CD4-positive, alpha-beta T cell treated with Interleukin-12 subunit alpha and Interleukin-12 subunit beta, for 1 hour (primary cell): ENCODE measurements around the gene LIX1L.

ENCODE experiments used
- DNase-seq: peaks from one replicate; pipeline ENCODE4 v3.0.0-alpha.2; 2020

The LIX1L gene

DNA sequence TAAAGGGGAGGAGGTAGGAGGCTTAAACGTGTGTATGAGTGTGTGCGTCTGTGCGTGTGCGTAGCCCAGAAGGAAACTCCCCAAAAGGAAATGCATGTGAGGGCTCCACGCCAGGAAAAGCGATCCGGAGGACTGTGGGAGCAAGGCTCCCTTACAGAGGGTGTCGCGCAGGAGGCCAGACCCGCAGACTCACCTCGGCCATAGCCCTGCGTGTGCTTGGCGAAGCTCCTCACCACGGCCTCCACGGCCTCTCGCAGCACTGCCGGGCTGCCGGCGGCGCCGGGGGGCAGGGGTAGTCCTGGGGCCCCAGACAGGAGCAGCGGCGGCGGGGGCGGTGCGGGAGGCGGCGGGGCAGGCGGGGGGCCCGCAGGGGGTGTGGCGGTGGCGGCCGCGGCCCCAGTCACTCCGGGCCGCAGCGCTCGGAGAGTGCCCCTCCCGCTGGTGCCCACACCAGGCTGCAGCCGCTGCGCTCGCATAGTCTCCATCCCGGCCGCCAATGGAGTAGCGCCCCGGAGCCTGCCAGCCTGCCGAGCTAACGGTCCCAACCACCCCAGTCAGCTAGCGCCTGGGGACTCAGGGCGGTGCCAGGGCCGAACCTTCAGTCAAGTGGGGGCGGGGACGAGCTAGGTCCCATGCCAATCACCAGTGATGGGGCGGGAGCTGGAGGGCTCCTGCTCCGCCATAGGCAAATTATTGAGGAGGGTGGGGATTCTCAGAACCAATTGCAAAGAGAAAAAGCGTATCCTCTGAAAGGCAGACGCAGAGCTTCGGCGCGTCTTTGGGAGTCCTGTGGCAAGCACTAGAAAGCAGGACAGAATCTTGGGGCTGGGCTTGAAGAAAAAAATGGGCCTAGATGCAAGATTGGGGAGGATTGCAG, at the start of gene LIX1L:
TSS of gene LIX1L (minus strand) at position 575 of the 877 bp plus-strand sequence. CDS start at position 485, 90 bp downstream.
- DNase-seq = peak; percentile 94

DNA sequence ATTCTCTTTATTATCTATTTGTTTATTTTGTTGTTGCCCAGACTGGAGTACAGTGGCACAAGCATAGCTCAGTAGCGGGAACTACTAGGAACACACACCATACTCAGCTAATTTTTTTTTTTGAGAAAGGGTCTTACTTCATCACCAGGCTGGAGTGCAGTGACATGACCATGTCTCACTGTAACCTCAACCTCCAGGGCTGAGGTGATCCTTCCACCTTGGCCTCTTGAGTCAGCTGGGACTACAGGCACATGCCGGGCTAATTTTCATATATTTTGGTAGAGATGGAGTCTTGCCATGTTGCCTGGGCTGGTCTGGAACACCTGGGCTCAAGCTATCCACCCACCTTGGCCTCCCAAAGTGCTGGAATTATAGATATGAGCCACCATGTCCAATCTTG, 43.9 kb upstream of the LIX1L start:
- no peak for DNase-seq

DNA sequence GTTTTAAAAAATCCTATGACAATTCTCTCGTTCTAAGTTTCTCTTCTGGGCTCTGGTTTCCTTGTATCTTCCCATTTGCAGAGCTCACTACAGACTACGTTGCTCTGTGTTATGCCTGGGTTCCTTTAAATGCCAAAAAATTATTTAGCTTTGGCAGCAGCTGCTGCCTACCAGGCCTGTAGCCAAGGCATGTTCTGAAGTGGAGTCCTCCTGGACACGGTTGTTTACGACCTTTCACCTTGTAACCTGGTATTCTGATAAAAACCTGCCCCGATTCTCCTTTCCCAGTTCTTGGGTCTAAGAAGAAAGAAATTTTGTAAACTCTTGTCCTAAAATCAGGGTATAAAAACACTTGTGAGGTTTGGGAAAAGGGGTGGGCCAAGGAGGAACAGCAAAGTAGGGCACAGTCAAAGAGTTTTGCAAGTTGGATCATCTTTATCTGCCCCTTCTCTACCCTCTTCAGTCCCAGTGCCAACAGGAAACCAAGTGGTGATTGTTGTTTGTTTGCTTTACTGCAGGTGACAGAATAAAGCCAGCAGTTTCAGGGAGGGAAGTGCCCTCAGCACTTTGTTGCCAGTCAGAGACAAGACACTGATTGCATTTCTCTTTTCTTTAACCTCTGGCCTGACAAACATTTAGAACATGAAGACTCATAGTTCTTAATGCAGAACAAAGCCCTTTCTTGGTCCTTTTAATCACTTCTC, 41.7 kb upstream of the LIX1L start:
- DNase-seq = peak; percentile 76

DNA sequence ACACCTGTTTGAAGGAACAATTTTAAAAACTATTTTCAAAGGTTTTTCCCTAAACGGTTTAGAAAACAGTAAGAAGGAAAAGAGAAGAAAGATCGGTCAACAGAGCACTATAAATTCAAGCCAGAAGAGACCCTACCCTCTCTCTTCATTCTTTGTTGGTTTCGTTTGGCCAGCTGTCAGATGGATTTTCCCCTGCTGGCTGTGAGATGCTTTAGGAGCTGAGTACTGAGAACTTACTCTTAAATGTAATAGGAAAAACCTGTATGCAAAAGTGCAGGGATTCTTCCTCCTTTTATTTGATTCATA, 39.9 kb upstream of the LIX1L start:
- no peak for DNase-seq

DNA sequence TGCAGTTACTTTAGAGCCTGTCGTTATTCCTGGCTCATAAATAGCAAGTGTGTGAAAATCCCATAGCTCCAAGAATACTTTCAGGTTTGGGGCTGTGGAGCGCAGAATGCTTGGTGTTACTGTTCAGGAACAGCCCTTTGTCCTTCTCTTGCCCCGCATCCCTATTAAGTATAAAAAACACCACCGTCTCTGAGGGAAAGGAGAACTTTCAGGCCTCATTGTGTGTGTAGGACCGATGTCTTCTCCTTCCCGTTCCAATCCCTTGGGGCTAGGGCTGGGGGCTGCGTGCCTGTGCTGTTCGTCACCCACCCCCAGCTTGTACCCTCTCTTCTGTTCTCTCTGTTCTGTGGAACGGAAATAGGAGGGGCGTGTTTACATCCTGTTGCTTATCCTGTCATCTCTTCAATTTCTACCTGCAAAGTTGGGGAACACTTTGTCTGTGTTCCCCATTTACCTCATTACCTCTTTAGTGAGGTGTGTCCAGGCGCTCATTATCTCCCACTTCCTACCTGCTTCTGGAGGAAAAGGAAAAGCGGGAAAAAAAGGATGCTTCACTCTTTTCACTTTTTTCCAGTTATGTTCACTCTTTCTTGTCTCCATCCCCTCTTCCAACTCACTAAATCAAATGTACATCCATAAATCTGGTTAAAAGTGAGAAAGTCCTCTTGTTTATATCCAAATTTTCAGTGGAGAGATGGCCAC, 39.4 kb upstream of the LIX1L start:
- DNase-seq = peak; percentile 77

DNA sequence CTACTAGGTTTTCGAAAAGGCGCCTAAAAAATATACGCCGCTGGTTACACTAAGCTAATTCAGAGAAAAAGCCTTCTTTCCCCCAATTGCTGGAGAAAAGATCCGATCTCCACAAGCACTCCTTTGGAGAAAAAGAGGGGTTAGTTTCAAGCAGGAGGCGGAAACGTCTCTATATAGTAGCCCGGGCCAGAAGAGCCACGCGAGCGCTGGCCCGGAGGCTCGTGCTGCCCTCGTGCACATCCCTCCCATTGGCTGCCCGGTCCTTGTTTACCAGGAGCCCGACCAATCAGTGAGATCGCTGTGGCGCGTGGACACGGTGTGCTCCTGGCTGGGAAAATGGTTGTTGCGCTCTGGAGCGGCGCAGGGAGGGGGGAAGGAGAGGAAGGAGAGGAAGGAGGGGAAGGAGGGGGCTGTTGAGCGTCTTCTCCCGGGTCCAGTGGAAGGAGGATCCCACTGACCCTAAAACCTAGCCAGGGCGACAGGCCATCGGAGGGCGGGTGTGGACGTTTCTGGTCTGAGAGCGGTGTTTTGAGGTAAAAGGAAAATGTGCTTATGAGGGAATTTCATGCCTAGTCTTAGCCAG, 38.7 kb upstream of the LIX1L start, which contains the start of gene TXNIP:
TSS of gene TXNIP (minus strand) at position 147 of the 583 bp plus-strand sequence. CDS start 313 bp downstream, outside the sequence.
- DNase-seq = peak; percentile 95

DNA sequence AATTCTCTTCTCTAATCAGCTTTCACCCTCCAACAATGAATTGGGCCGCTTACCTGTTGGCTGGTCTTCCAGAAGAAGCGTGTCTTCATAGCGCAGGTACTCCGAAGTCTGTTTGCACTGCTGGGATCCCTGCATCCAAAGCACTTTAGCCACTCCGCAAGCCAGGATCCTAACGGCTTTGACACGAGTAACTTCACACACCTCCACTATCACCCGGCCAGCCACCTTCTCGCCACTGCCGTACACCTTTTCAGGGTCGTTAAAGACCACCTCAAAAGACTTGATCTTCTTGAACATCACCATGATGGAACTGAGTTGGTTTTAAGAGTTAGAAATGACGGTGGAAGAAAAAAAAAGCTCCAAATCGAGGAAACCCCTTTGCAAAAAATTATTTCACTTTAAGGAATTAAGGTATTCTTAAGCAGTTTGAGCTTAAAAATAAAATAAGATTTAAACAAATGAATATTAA, 38.2 kb upstream of the LIX1L start:
- peak; percentile 39 for DNase-seq

DNA sequence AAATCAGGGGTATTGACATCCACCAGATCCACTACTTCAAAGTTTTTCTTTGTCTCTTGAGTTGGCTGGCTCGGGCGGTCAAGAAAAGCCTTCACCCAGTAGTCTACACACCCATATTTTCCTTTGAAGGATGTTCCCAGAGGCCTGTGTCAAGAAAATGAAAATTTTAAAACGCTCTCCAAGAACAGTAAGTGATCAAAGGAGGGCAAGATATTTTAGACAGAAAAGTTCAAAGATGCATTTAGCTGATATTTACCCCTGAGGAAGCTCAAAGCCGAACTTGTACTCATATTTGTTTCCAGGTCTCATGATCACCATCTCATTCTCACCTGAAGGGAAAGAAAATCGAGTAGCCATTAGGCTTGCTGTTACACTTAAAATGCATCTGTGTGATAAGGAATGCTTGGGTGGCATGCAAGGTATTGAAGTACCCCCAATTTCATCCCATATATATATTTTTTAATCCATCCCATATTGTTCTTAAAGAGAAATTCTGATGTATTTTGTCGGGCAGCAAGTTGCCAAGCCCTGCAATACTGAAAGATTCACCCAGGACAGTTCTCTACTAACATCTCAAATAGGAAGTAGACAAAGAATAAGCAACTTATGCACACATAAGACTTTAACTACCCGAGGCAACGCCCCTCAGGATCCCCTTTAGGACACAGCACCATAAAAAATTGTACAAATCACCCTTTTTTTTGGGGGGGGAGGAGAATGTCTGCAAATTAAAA, 37.5 kb upstream of the LIX1L start:
- DNase-seq = no peak

DNA sequence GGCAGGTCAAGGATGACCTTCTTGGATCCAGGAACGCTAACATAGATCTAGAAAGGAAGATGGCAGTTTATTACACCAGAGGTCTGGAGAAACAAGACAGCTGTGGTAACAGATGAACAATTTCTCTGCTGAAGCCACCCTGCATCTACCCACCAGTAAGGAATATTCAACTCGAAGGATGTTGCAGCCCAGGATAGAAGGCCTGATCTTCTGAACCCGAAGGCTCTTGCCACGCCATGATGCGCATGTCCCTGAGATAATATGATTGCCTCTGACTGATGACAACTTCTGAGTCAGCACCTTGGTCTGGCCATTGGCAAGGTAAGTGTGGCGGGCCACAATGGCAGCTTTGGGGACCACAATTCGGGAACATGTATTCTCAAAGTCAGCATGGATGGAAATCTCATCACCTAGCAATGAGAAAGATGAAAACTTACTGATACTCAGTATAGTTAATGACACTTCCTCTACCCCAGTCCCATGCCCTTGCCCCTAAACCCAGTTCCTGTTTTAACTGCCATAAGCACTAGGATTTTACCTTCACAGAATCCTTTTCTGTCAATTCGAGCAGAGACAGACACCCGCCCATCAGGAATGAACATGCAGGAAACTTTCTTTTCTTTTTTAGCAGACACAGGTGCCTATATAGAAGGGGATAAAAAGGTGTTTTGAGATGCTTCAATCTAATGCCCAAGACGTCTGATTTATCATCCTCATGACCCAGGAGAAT, 36.7 kb upstream of the LIX1L start:
- DNase-seq = peak; percentile 44

DNA sequence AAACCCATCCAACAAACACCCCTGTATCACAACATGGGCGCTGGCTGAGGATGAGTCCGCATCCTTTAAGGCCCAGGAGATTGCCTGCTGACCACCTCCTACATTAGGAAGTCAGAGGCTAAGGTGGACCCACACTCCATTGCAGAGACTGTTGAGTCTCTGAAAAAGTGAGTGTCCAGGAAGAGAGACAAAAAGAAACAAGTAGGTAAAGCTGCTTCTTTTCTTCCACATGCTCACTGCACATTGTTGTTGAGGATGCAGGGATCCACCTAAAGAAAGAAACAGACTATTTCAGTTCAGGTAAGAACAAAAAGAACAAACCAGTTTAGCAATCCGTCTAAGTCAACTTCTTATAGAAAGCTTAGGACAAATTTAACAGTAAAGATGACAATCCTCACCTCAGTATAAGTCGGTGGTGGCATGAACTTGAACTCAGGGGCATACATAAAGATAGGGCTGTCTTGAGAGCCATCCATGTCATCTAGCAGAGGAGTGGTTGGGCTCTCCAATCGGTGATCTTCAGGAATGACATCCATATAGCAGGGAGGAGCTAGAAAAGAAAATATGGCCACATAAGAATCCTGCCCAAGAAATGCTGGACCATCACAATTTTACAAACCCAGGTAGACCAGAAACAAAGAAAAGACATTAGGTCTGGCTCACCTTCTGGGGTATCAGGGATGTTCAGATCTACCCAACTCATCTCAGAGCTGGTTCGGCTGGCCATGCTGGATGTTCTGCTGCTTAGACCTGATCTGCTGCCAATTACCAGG, 36.0 kb upstream of the LIX1L start:
- no peak for DNase-seq

DNA sequence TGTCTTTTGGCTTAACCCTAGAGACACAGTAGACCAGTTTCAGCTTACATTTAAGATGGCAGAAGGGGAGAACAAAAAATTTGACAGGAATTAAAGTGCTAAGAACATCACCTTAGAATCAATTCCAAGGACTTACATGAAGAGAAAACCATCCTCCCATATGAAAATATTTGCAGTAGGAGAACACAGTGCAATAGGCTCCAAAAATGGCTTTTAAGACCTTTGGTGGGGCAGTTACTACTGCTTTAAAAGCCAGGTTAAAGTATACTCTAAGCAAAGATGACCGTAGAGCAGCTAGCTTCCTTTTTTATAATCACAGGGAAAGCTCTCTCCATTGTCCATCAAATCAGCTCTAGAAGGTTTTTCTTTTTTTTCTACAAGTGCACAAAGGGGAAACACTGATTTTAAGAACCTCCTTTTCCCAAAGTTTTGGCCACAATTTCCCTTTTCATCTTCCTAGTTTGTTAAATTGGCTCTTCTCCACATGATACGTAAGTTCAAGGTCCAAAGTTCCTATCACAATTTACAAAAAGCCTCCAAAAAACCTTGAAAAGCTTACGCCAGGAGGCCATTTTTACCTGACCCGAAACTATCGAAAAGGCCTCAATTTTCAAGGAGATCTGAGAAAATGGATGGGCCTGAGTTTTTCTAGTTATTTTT, 35.3 kb upstream of the LIX1L start:
- DNase-seq = no peak

DNA sequence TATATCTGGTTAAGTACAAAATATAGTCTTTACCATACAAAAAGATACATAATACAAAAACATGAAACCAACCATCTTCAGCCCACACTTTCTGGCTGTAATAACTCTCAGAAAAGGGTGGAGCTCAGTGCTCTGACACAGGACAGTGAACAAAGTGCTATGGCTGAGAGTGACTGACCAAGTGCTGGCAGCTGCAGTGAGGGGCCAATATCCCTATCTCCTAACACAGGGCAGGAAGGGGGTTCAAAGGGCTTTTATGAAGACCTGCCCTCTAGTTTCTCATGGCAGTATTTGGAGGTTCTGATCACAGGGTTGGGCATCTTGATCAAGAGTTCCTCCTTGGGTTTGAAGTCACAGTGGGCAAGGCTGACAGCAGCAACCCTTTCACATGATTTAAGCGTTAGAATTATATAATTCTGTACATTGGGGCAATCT, 34.7 kb upstream of the LIX1L start:
- DNase-seq = no peak

DNA sequence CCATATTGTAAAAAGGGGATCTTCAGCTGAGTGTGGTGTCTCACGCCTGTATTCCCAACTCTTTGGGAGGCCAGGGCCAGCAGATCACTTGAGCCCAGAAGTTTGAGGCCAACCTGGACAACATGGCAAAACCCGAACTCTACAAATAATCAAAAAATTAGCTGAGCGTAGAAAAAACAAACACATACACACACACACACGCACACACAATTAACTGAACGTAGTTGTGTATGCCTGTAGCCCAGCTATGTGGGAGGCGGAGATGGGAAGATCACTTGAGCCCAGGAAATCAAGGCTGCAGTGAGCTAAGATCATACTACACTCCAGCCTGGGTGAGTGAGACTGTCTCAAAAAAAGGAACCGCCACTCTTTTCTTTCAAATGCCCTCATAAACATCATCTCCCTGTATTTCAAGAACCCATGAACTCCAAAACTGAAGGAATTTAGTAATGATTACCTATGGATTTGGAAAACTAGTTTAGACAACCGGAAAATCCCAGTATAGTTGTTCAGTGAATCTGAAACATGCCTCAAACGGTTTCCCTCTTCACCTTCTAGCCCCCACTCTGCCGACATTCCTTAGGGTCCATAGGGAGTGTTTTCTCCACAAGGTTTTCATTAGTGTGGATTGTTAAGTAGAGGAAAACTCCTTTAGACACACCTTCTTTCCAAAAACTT, 34.1 kb upstream of the LIX1L start:
- peak; percentile 46 for DNase-seq

DNA sequence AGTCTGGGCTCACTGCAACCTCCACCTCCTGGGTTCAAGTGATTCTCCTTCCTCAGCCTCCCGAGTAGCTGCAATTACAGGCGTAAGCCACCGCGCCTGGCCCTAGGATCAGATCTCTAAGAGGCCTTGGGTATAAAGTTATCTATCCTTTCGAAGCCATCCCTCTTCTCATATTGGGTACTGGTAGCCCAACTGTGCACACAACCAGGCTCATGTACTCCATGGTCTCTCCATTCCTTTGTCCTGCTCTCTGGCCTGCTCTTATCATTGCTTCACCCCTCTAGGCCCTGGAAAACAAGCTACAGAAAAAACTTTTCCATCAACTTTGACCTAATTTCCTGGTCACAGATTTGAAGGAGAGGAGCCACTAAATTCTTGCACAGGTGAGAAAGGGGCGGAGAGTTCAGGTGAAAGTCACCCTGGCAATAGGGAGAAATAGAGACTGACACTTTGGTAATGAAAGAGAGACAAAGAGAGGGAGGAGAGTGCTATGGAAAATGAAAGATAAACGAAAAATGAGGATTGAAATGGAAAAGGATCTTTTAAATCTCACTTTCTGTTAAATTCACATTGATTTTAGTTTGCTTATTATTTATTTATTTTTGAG, 32.5 kb upstream of the LIX1L start:
- peak; percentile 47 for DNase-seq

DNA sequence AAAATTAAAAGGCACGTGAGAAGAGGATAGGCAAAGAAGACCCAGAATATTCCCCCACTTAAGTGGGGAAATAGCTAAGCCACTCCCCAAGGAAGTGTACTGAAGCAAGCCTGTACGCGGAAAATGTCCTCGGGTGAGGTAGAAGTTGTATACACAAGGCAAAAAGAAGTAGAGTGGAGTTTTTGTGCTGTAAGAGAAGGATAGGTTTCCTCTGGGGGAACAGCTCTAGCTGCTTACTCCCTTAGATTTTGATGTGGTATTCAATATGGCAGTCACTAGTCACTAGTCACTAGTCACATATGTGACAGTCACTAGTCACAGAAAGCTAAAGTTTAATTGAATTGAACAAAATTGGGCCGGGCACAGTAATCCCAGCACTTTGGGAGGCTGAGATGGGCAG, 31.0 kb upstream of the LIX1L start:
- peak; percentile 42 for DNase-seq

DNA sequence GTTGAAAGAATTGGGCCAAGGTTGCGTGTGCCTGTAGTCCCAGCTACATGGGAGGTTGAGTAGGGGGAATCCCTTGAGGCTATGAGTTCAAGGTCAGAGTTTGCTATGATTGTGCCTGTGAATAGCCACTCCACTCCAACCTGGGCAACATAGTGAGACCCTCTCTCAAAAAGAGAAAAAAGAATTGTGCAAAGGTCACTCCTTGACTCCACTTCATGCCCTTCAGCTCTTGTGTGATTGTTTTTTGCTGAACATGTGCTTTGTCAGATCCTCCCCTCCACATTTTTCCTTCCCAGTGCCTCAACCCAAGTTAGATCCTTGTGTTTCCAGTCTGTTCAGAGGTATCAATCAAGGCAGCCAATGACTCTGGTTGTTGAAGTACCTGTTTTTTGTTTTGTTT, 30.1 kb upstream of the LIX1L start:
- no peak for DNase-seq

DNA sequence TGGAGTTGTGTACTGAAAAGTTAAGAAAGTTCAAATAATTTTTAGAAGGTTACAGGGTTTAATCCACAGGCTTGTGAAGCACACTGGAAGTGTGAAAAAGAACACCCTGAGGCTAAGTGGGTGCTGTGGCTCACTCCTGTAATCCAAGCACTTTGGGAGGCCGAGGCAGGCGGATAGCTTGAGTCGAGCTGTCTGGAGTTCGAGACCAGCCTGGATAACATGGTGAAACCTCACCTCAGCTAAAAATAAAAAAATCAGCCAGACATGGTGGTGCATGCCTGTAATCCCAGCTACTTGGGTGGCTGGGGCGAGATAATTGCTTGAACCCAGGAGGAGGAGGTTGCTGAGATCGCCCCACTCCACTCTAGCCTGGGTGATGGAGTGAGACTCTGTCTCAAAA, 28.7 kb upstream of the LIX1L start:
- DNase-seq = no peak

DNA sequence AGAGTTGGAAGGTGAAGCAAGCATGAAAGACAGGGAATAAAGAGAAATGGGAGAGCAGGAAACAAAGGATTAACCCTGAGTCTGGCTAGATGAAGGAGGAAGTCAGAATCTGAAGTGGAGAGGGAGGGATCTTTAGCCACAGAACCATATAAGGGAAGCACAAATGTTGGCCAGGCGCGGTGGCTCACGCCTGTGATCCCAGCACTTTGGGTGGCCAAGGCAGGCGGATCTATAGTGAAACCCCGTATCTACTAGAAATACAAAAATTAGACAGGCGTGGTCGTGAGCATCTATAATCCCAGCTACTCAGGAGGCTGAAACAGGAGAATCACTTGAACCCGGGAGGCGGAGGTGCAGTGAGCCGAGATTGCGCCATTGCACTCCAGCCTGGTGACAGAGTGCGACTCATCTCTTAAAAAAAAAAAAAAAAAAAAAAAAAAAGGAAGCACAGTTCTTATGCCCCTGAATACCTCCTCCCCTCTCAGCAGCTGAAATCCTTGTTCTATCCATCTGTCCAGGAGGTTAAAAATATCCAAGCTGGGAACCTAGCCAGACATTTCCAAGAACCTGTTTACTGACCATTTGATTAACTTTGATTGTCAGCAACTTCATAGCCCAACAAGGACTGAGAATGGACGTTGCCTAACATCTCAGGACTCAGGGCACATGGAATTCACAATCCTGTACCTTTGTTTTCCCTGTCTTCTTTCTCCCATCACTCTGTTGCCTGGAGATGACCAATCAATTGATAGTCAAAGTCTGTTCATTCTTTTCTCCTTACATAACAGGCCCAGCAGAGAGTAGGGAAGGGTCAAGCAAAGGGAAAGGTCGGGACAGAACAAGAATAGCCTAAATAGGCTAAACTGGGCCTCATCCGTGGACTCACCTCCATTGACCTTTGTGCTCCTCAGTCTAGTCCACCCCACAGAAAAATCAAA, 28.0 kb upstream of the LIX1L start:
- no peak for DNase-seq
